ENCODE measurements around the gene CD33.
A peak's percentile ranks its signal among the peaks of the same experiment; 100 is the strongest.

DNA sequence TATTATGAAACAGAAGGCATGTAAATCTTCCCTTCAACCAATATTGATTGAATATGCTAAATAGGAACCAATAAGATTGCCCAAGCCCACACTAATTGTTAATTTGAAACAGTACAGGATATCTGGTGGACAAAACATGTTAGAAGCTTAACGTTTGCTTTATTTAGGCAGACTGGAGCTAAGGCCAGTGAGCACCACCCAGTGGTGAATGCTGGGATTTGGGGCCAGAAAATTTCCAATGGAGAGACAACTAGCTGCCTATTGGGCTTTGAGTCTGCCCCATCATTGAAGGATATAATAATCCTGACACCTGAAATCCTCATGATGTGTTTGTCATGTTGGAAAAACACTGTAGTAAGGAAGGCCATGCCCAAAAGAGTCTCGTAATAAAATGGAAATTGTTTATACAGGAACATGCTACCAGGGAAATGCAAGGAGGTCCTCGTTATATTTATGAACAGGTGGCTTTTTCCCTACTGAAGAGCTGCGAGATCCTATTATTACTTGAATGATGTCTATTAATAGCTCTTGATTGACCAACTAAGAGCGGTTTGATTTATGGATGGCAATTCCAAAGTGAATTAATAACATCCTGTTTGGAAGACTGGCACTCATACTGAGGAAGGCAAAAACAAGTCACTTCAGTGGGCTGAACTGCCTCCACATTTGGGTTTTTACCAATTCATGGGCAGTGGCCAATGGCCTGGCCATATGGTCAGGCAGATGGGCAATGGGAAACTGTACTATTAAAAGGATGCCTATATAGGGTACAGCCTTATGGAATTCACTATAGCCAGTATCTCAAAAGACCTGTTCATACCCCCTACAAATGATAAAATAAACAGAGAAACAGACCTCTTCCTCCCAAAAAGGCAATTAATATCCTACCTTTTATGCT, 34.7 kb downstream of the CD33 start:
- TF ChIP-seq, protein P1, sequence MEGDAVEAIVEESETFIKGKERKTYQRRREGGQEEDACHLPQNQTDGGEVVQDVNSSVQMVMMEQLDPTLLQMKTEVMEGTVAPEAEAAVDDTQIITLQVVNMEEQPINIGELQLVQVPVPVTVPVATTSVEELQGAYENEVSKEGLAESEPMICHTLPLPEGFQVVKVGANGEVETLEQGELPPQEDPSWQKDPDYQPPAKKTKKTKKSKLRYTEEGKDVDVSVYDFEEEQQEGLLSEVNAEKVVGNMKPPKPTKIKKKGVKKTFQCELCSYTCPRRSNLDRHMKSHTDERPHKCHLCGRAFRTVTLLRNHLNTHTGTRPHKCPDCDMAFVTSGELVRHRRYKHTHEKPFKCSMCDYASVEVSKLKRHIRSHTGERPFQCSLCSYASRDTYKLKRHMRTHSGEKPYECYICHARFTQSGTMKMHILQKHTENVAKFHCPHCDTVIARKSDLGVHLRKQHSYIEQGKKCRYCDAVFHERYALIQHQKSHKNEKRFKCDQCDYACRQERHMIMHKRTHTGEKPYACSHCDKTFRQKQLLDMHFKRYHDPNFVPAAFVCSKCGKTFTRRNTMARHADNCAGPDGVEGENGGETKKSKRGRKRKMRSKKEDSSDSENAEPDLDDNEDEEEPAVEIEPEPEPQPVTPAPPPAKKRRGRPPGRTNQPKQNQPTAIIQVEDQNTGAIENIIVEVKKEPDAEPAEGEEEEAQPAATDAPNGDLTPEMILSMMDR (IDR thresholded peaks at IDR 0.05; ENCODE audit: poor library complexity) = peak; percentile 71
- TF ChIP-seq EZH2 (IDR thresholded peaks at IDR 0.05; ENCODE audit: borderline replicate concordance) = no peak

Data from hepatocyte (in vitro differentiated cells).